Activated naive CD4-positive, alpha-beta T cell treated with anti-CD3 and anti-CD28 coated beads, Interleukin-2, amount 50 U/mL, for 72 hours (primary cell): Measurements from ENCODE around the gene WFDC1. TPM values are rescaled to one million over a fixed set of nuclear protein-coding genes. Genes with fewer than 3 reads are reported as not detected.
A peak's percentile ranks its signal among the peaks of the same experiment; 100 is the strongest.

Experiments
- ATAC-seq, 2 donors: fragments of 150-1000 bp; cut with Tn5 transposase; 2 replicates each; pipeline ENCODE4 v1.10.0; 2021; ENCODE audit warnings: mild to moderate bottlenecking in 2 of 2, moderate library complexity in 2 of 2
- DNase-seq, 2 donors: peaks; one replicate each; pipeline ENCODE4 v3.0.0; 2021 to 2022; ENCODE audit warnings: low spot score in 2 of 2
- H3K27ac Mint-ChIP-seq, 2 donors: one replicate each; pipeline ENCODE4 v1.8.0; 2022; ENCODE audit warnings: mild to moderate bottlenecking in 2 of 2, mixed read lengths in 2 of 2
- H3K36me3 Mint-ChIP-seq, 2 donors: one replicate each; pipeline ENCODE4 v1.8.0; 2022; ENCODE audit warnings: mixed read lengths in 2 of 2
- H3K9me3 Mint-ChIP-seq, 2 donors: one replicate each; pipeline ENCODE4 v1.8.0; 2022; ENCODE audit warnings: mixed read lengths in 2 of 2
- total RNA-seq, 2 donors: library from RNA; stranded (reverse); gene quantifications; one replicate each; pipeline ENCODE4 v1.2.3, GENCODE V29; 2022

Gene WFDC1
- total RNA-seq, 2 donors from 2014 or later: not detected

GRCh38 chr16:84350685-84351400 lies 56.2 kb downstream of the WFDC1 start:
- no peak for ATAC-seq
- H3K9me3 Mint-ChIP-seq: no peaks in the 10 kb centered on the region
- no peaks in the 10 kb centered on the region for H3K36me3 Mint-ChIP-seq
- DNase-seq: no peak
- H3K27ac Mint-ChIP-seq: no peak overlapping the region

GRCh38 chr16:84351630-84352029 lies 57.0 kb downstream of the WFDC1 start:
- no peak overlapping the region for H3K27ac Mint-ChIP-seq
- H3K9me3 Mint-ChIP-seq: no peaks in the 10 kb centered on the region
- ATAC-seq (no peak), DNase-seq (no peak)
- H3K36me3 Mint-ChIP-seq: no peaks in the 10 kb centered on the region

GRCh38 chr16:84354306-84354705 lies 59.6 kb downstream of the WFDC1 start:
- Mint-ChIP-seq H3K27ac (no peak overlapping the region), H3K36me3 (no peaks in the 10 kb centered on the region), H3K9me3 (no peaks in the 10 kb centered on the region)
- DNase-seq: no peak
- ATAC-seq: no peak

- ATAC-seq (no peak), DNase-seq (no peak)
- Mint-ChIP-seq H3K9me3 (no peaks in the 10 kb centered on the region), H3K36me3 (peaks cover 0 to 3% of the 10 kb centered on the region in 2 donors), H3K27ac (no peak overlapping the region)
These were observed 60.5 kb downstream of the WFDC1 start for GRCh38 chr16:84355149-84355548.

- ATAC-seq (no peak), DNase-seq (no peak)
- peaks cover 0 to 4% of the 10 kb centered on the region in 2 donors for H3K9me3 Mint-ChIP-seq
- peaks cover 4 to 8% of the 10 kb centered on the region in 2 donors for H3K36me3 Mint-ChIP-seq
- H3K27ac Mint-ChIP-seq: no peak overlapping the region
These were observed 61.5 kb downstream of the WFDC1 start for GRCh38 chr16:84356176-84356575.

- ATAC-seq: no peak
- Mint-ChIP-seq H3K27ac (no peak overlapping the region), H3K36me3 (peaks cover 4 to 8% of the 10 kb centered on the region in 2 donors), H3K9me3 (peaks cover 0 to 4% of the 10 kb centered on the region in 2 donors)
- DNase-seq: no peak
These were observed 62.0 kb downstream of the WFDC1 start for GRCh38 chr16:84356591-84357116.

- no peak overlapping the region for H3K27ac Mint-ChIP-seq
- peak; percentile 86 to 89 for ATAC-seq
- H3K36me3 Mint-ChIP-seq: peaks cover 4 to 8% of the 10 kb centered on the region in 2 donors
- peaks cover 0 to 4% of the 10 kb centered on the region in 2 donors for H3K9me3 Mint-ChIP-seq
- DNase-seq: peak in 1 of 2 donors; percentile 67
These were observed 62.5 kb downstream of the WFDC1 start for GRCh38 chr16:84357191-84357651.

- peaks cover 0 to 4% of the 10 kb centered on the region in 2 donors for H3K9me3 Mint-ChIP-seq
- peaks cover 4 to 8% of the 10 kb centered on the region in 2 donors for H3K36me3 Mint-ChIP-seq
- ATAC-seq: no peak
- H3K27ac Mint-ChIP-seq: peak overlapping the region in 1 of 2 donors; percentile 90
- no peak for DNase-seq
These were observed 64.1 kb downstream of the WFDC1 start for GRCh38 chr16:84358601-84359295.

- no peak for ATAC-seq
- Mint-ChIP-seq H3K27ac (peak overlapping the region in 1 of 2 donors; percentile 90), H3K36me3 (peaks cover 4 to 8% of the 10 kb centered on the region in 2 donors), H3K9me3 (peaks cover 0 to 4% of the 10 kb centered on the region in 2 donors)
- DNase-seq: no peak
These were observed 64.6 kb downstream of the WFDC1 start for GRCh38 chr16:84359326-84359725.

- H3K9me3 Mint-ChIP-seq: peaks cover 0 to 4% of the 10 kb centered on the region in 2 donors
- peaks cover 4 to 8% of the 10 kb centered on the region in 2 donors for H3K36me3 Mint-ChIP-seq
- DNase-seq: peak; percentile 34 to 66
- peak; percentile 75 for ATAC-seq
- peak overlapping the region; percentile 76 to 90 for H3K27ac Mint-ChIP-seq
These were observed 65.5 kb downstream of the WFDC1 start for GRCh38 chr16:84360170-84360569.

- peak in 1 of 2 donors; percentile 4 for ATAC-seq
- H3K27ac Mint-ChIP-seq: peak overlapping the region; percentile 76 to 90
- H3K36me3 Mint-ChIP-seq: peaks cover 4 to 8% of the 10 kb centered on the region in 2 donors
- H3K9me3 Mint-ChIP-seq: peaks cover 0 to 4% of the 10 kb centered on the region in 2 donors
- no peak for DNase-seq
These were observed 66.1 kb downstream of the WFDC1 start for GRCh38 chr16:84360748-84361147.

GRCh38 chr16:84361546-84361945 lies 66.9 kb downstream of the WFDC1 start:
- H3K36me3 Mint-ChIP-seq: peaks cover 4 to 8% of the 10 kb centered on the region in 2 donors
- peaks cover 0 to 4% of the 10 kb centered on the region in 2 donors for H3K9me3 Mint-ChIP-seq
- ATAC-seq (no peak), DNase-seq (no peak)
- no peak overlapping the region for H3K27ac Mint-ChIP-seq

- DNase-seq: no peak
- H3K27ac Mint-ChIP-seq: no peak overlapping the region
These were observed 67.8 kb downstream of the WFDC1 start for GRCh38 chr16:84362471-84362941.

GRCh38 chr16:84366208-84366607 lies 71.5 kb downstream of the WFDC1 start:
- DNase-seq (no peak), ATAC-seq (no peak)
- Mint-ChIP-seq H3K9me3 (no peaks in the 10 kb centered on the region), H3K36me3 (no peaks in the 10 kb centered on the region), H3K27ac (no peak overlapping the region)

More at GRCh38 chr16:84362471-84362941, 67.8 kb downstream of the WFDC1 start:
- ATAC-seq: no peak
- Mint-ChIP-seq H3K9me3 (peaks cover 0 to 4% of the 10 kb centered on the region in 2 donors), H3K36me3 (peaks cover 4 to 8% of the 10 kb centered on the region in 2 donors)

- DNase-seq (no peak), ATAC-seq (no peak)
- H3K36me3 Mint-ChIP-seq: no peaks in the 10 kb centered on the region
- no peak overlapping the region for H3K27ac Mint-ChIP-seq
- no peaks in the 10 kb centered on the region for H3K9me3 Mint-ChIP-seq
These were observed 72.6 kb downstream of the WFDC1 start for GRCh38 chr16:84367297-84367680.

GRCh38 chr16:84367750-84368307 lies 73.2 kb downstream of the WFDC1 start:
- no peak for DNase-seq
- Mint-ChIP-seq H3K9me3 (no peaks in the 10 kb centered on the region), H3K36me3 (no peaks in the 10 kb centered on the region), H3K27ac (no peak overlapping the region)
- ATAC-seq: peak in 1 of 2 donors; percentile 13
